ENCODE measurements around the gene TSR3.

The TSR3 gene

DNA sequence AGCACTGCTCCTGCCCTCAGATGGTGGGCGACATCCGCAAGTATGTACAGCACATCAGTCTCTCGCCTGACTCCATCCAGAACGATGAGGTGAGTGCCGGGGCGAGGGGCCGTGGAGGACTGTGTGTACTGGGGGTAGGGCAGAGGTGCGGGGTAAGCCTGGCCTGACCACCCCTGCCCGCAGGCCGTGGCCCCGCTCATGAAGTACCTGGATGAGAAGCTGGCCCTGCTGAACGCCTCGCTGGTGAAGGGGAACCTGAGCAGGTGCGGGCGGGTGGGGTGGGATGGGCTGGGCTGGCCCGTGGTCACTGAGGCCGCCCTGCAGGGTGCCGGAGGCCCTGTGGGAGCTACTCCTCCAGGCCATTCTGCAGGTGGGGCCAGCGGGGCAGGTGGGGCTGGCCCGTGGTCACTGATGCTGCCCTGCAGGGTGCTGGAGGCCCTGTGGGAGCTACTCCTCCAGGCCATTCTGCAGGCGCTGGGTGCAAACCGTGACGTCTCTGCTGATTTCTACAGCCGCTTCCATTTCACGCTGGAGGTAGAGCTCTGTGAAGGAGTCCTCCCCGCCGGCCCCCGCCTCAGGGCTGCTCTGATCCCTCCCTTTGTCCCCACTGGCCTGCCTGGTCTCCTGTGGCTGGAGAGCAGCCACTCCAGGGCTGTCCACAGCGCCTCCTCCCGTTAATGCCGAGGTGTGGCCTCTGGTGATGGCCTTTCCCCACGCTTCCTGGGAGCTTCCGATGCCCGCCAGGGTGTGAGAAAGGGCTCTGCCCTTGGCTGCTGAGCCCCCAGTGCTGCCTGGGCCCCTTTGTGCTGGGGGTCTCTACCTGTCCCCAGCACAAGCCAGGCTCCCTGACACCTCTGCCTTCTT, 5.0 kb downstream of the TSR3 start:
- TF ChIP-seq USF1 (IDR thresholded peaks at IDR 0.05) (no peak), RAD21 (IDR thresholded peaks at IDR 0.05; ENCODE audit: low read depth) (peak; percentile 38), EGR1 (IDR thresholded peaks at IDR 0.05) (no peak), NFIC (IDR thresholded peaks at IDR 0.05) (no peak), ZBTB7A (IDR thresholded peaks at IDR 0.05; ENCODE audit: low read depth) (no peak), TCF12 (IDR thresholded peaks at IDR 0.05; ENCODE audit: low read depth) (no peak), CEBPB (IDR thresholded peaks at IDR 0.05) (no peak)
- TF ChIP-seq, protein P1, sequence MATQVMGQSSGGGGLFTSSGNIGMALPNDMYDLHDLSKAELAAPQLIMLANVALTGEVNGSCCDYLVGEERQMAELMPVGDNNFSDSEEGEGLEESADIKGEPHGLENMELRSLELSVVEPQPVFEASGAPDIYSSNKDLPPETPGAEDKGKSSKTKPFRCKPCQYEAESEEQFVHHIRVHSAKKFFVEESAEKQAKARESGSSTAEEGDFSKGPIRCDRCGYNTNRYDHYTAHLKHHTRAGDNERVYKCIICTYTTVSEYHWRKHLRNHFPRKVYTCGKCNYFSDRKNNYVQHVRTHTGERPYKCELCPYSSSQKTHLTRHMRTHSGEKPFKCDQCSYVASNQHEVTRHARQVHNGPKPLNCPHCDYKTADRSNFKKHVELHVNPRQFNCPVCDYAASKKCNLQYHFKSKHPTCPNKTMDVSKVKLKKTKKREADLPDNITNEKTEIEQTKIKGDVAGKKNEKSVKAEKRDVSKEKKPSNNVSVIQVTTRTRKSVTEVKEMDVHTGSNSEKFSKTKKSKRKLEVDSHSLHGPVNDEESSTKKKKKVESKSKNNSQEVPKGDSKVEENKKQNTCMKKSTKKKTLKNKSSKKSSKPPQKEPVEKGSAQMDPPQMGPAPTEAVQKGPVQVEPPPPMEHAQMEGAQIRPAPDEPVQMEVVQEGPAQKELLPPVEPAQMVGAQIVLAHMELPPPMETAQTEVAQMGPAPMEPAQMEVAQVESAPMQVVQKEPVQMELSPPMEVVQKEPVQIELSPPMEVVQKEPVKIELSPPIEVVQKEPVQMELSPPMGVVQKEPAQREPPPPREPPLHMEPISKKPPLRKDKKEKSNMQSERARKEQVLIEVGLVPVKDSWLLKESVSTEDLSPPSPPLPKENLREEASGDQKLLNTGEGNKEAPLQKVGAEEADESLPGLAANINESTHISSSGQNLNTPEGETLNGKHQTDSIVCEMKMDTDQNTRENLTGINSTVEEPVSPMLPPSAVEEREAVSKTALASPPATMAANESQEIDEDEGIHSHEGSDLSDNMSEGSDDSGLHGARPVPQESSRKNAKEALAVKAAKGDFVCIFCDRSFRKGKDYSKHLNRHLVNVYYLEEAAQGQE (IDR thresholded peaks at IDR 0.05; ENCODE audit: low read depth) = no peak

DNA sequence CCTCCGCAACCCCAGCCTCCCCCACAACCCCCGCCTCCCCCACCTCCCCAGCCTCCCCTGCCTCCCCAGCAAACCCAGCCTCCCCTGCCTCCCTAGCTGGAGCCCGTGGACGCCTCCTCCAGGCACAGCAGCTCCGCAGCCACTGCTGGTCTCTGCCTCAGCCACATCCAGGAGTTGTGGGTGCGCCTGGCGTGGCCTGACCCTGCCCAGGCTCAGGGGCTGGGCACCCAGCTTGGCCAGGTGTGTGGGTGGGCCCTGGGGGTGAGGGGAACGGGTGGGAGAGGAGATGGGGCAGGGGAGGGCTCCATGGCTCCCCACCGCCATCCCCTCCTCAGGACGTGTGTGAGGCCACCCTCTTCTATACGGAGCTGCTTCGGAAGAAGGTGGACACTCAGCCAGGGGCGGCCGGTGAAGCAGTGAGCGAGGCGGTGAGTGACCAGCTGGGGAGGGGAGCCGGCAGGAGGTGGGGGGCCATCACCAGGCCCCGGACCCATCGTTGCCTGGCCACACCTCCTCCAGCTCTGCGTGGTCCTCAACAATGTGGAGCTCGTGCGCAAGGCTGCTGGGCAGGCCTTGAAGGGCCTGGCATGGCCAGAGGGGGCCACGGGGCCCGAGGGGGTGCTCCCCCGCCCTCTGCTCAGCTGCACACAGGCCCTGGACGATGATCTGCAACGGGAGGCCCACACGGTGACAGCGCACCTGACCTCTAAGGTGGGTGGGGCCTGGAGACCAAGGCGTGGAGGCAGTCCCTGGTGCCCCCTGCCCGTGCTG, 5.8 kb downstream of the TSR3 start:
- TF ChIP-seq CREB1 (IDR thresholded peaks at IDR 0.05; ENCODE audit: low read depth) (no peak), ZBTB7A (IDR thresholded peaks at IDR 0.05; ENCODE audit: low read depth) (no peak), CEBPB (IDR thresholded peaks at IDR 0.05) (no peak), YY1 (IDR thresholded peaks at IDR 0.05; ENCODE audit: low read depth) (no peak), NFIC (IDR thresholded peaks at IDR 0.05) (no peak), TEAD4 (IDR thresholded peaks at IDR 0.05) (no peak), USF1 (IDR thresholded peaks at IDR 0.05) (no peak), EP300 (IDR thresholded peaks at IDR 0.05; ENCODE audit: borderline replicate concordance) (no peak), RAD21 (IDR thresholded peaks at IDR 0.05; ENCODE audit: low read depth) (no peak), EGR1 (IDR thresholded peaks at IDR 0.05) (no peak), TAF1 (IDR thresholded peaks at IDR 0.05; ENCODE audit: low read depth) (no peak), FOXM1 (IDR thresholded peaks at IDR 0.05; ENCODE audit: borderline replicate concordance, low read depth) (no peak), TCF12 (IDR thresholded peaks at IDR 0.05; ENCODE audit: low read depth) (no peak)
- TF ChIP-seq, protein P2, sequence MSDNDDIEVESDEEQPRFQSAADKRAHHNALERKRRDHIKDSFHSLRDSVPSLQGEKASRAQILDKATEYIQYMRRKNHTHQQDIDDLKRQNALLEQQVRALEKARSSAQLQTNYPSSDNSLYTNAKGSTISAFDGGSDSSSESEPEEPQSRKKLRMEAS (IDR thresholded peaks at IDR 0.05) = no peak
- TF ChIP-seq, protein P1 (IDR thresholded peaks at IDR 0.05; ENCODE audit: low read depth) = no peak

- TF ChIP-seq TCF12 (IDR thresholded peaks at IDR 0.05; ENCODE audit: low read depth) (no peak), ZBTB7A (IDR thresholded peaks at IDR 0.05; ENCODE audit: low read depth) (no peak), EP300 (IDR thresholded peaks at IDR 0.05; ENCODE audit: borderline replicate concordance) (no peak), TEAD4 (IDR thresholded peaks at IDR 0.05) (no peak), YY1 (IDR thresholded peaks at IDR 0.05; ENCODE audit: low read depth) (no peak), CEBPB (IDR thresholded peaks at IDR 0.05) (no peak), TAF1 (IDR thresholded peaks at IDR 0.05; ENCODE audit: low read depth) (no peak), NFIC (IDR thresholded peaks at IDR 0.05) (no peak), USF1 (IDR thresholded peaks at IDR 0.05) (no peak), EGR1 (IDR thresholded peaks at IDR 0.05) (no peak), FOXM1 (IDR thresholded peaks at IDR 0.05; ENCODE audit: borderline replicate concordance, low read depth) (no peak), RAD21 (IDR thresholded peaks at IDR 0.05; ENCODE audit: low read depth) (no peak), CREB1 (IDR thresholded peaks at IDR 0.05; ENCODE audit: low read depth) (no peak)
- TF ChIP-seq, protein P1 (IDR thresholded peaks at IDR 0.05; ENCODE audit: low read depth) = no peak
- TF ChIP-seq, protein P2 (IDR thresholded peaks at IDR 0.05) = no peak
These were observed 6.6 kb downstream of the TSR3 start for GRCh38 chr16:1345087-1345486.

Measured in Ishikawa (cell line).